IMR-90 (cell line): ENCODE results near the gene PALMD.

Experiments
- CTCF ChIP-seq: conservative IDR thresholded peaks from 2 replicates; pipeline ENCODE4 v1.5.1; 2012; ENCODE audit warnings: mild to moderate bottlenecking, low read depth, low read length, improper control_type of control experiment
- MXI1 ChIP-seq: IDR thresholded peaks from 2 replicates; pipeline ENCODE4 v1.6.1; 2012; ENCODE audit warnings: low read depth, mild to moderate bottlenecking, low read length, moderate library complexity, borderline replicate concordance
- RAD21 ChIP-seq: IDR thresholded peaks from 2 replicates; pipeline ENCODE4 v1.6.1; 2012; ENCODE audit warnings: low read length, improper control_type of control experiment

- TF ChIP-seq RAD21, result no peak
- TF ChIP-seq CTCF, result no peak
- TF ChIP-seq MXI1, result no peak
Observed at GRCh38 chr1:99622702-99623347, 23.1 kb upstream of the PALMD start.
